Stimulated activated effector memory CD8-positive, alpha-beta T cell treated with anti-CD3 and anti-CD28 coated beads, Interleukin-12 subunit alpha, Interleukin-12 subunit beta, amount 100 ng/mL, for 72 hours (primary cell): Measurements from ENCODE around the gene GJB1.
"Not testable (repeated sequence)": the region's sequence is repeated elsewhere in the genome, so short reads cannot be mapped to it uniquely, and the experiment has no call there.

Experiments used
- ATAC-seq: fragments of 150-1000 bp; cut with Tn5 transposase; 2 replicates; pipeline ENCODE4 v1.10.0; 2021
- DNase-seq, 2 donors: peaks; one replicate each; pipeline ENCODE4 v3.0.0; 2021 to 2022; ENCODE audit warnings: low spot score in 2 of 2
- H3K27ac Mint-ChIP-seq: one replicate; pipeline ENCODE4 v1.8.0; 2022; ENCODE audit warnings: mild to moderate bottlenecking, mixed read lengths
- H3K36me3 Mint-ChIP-seq: one replicate; pipeline ENCODE4 v1.8.0; 2022; ENCODE audit warnings: mild to moderate bottlenecking, mixed read lengths
- H3K4me1 Mint-ChIP-seq: one replicate; pipeline ENCODE4 v1.8.0; 2022; ENCODE audit warnings: mixed read lengths
- H3K4me3 Mint-ChIP-seq: one replicate; pipeline ENCODE4 v1.8.0; 2022; ENCODE audit warnings: mild to moderate bottlenecking, mixed read lengths
- H3K9me3 Mint-ChIP-seq: one replicate; pipeline ENCODE4 v1.8.0; 2022; ENCODE audit warnings: mixed read lengths

The GJB1 gene

DNA sequence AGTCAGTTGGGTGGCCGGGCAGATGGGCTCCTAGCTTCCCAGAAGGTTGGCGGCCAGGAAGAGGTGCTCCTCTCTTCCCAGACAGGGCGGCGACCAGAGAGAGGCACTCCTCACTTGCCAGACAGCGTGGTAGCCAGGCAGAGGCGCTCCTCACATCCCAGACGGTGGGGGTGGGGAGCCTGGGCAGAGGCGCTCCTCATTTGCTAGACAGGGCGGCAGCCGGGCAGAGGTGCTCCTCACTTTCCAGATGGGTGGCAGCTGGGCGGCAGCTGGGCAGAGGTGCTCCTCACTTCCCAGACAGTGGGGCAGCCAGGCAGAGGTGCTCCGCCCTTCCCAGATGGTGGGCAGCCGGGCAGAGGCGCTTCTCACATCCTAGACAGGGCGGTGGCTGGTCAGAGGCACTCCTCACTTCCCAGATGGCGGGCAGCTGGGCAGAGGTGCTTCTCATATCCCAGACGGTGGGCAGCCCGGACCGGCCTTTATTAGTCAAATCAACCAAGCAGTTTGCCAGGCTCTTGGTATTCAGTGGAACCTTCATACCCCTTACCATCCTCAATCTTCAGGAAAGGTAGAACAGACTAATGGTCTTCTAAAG lies 46.9 kb downstream of the GJB1 start:
- H3K4me1 Mint-ChIP-seq: no peaks in the 10 kb centered on the region
- no peak for DNase-seq
- no peak overlapping the region for H3K27ac Mint-ChIP-seq
- no peaks in the 10 kb centered on the region for H3K9me3 Mint-ChIP-seq
- H3K4me3 Mint-ChIP-seq: no peak overlapping the region
- H3K36me3 Mint-ChIP-seq: no peaks in the 10 kb centered on the region
- ATAC-seq: no peak

DNA sequence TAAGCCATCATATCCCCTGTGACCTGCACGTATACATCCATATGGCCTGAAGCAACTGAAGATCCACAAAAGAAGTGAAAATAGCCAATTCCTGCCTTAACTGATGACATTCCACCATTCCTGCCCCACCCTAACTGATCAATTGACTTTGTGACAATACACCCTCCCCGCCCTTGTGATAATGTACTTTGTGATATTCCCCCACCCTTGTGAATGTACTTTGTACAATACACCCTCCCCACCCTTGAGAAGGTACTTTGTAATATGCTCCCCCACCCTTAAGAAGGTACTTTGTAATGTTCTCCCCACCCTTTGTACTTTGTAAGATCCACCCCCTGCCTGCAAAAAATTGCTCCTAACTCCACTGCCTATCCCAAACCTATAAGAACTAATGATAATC lies 49.3 kb downstream of the GJB1 start:
- not testable (repeated sequence) for ATAC-seq, H3K27ac Mint-ChIP-seq, H3K4me3 Mint-ChIP-seq, H3K9me3 Mint-ChIP-seq, H3K36me3 Mint-ChIP-seq, H3K4me1 Mint-ChIP-seq, DNase-seq
